Iris pigment epithelial cell (primary cell): Measurements from ENCODE around the gene HOXA9.

Experiments used
- DNase-seq: peaks from one replicate; pipeline ENCODE4 v3.0.0-alpha.2; 2011; ENCODE audit warnings: low read depth

Gene HOXA9

GRCh38 chr7:27176524-27176845, 11.1 kb upstream of the HOXA9 start:
- DNase-seq = no peak

DNA sequence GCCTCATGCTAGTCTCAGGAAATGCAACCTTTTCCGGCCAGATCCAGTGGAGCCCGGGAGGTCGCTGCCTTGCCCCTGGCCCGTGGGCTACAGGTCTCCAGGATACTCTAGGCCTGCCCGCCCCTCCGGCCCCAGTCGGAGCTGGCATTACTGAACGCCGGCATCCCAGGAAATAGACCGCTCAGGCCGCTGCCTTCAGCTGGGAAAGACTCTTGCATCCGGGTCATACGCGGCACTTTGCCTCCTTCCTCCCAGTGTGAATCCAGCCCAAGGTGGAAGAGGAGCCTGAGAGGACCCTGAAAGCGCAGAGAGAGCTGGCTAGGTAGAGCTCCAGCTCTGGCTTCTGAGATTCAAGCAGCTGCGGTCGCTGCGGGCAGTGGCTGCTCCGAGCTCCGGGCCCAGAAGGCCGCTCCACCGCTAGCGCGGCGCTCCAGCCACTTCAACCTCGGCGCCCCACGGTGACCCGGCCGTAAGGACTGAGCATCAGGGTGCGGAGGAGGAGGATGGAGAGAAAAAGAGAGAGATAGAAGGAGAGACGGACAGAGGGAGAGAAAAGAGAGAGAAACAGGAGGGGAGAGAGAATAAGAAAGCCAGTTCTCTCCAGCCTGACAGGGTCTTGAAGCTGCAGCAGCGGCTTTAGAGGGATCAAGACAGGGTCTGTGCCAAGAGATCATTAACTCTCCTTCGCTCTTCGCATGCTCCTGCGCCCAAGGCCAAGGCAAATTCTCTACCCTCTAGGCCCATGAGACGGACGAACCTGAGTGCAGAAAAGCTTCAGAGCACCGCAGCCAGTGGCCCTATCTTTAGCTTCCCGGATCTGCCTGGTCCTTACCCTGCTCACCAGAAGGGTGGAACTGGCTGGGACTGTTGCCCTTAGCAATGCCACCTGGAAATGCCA, 10.5 kb upstream of the HOXA9 start:
- no peak for DNase-seq

DNA sequence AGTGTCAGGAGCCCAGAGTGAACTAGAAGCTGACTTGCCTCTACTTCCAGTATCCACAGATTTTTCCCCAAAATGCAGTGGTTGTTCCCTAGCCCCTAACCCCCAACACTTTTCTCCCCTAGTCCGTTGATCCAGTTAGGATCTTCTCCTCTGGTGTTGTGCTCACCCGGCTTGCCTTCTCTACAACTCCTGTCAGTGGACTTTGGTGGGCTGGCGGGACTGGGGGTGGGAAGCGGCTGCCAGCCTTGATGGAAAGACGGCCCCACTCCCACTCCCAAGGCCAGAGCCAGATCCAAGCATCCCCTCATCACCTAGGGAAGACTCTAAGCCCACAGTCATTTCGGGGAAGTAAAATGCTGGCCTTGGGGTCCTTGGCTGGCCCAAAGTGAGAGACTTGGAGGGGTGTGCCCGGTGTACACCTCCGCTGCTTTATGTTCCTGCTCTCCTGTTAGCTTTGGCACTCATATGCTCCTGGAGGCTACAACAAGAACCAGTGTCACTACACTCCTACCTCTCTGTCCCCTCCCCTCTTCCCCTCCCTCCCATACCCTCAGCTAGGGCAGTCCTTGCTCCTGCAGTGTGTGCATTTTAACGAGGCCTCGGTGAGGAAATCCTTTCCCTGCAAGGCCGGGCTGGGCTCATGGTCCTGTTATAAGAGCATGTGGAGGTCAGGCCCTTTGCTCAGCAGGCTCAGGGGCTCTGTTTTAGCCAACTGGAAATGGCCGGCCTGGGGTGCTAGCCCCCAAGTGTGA, 9.7 kb upstream of the HOXA9 start:
- DNase-seq = no peak

DNA sequence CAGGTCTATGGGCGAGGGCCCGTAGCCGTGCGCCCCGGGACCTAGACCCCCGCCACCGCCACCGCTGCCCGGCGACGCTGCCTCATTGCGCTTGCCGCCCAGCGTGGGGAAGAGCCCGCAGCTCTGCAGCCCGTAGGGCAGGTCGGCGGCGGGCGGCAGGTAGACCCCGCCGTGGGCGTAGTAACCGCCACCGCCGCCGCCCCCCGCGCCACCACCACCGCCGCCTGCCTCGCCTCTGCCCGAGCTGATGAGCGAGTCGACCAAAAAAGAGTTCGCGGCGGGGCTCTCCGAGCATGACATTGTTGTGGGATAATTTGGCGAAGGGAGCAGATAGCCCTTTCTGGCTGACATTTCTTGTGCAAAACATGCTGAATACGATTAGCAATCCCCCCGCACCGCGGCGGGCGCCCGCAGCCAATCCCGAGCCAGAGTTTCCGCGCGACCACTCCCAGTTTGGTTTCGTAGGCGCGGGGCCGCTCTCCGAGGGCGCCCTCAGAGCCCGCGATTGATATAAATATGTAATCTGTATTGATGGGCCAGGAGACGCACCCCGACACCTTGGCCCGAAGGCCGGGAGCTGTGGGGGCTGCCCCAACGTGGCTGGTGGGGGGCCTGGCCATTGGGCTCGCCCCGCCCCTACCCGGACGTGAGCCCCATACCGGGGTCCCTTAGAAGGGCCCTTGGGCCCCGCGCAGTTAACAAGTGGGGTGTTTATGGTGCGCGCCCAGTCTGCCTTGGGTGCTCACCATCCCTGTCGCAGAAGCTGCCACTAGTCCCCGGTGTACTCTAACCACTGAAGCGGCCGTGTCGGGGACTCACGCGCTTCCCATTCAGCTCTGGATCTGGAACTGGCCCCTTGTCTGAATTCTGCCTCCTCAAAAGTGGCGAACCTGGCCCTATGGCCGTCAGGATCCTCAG, 8.9 kb upstream of the HOXA9 start, which contains the start of gene HOXA10:
Gene HOXA10 (minus strand): TSS at position 365 of the 918 bp plus-strand sequence. CDS start 14 bp downstream, at position 351.
- no peak for DNase-seq

- no peak for DNase-seq
These were observed 8.2 kb upstream of the HOXA9 start for GRCh38 chr7:27173511-27173955.

- no peak for DNase-seq
These were observed 7.6 kb upstream of the HOXA9 start for GRCh38 chr7:27172823-27173510.

- no peak for DNase-seq
These were observed 7.0 kb upstream of the HOXA9 start for GRCh38 chr7:27172315-27172774.

GRCh38 chr7:27171637-27172314, 6.4 kb upstream of the HOXA9 start:
- DNase-seq = no peak

- DNase-seq = no peak
These were observed 5.9 kb upstream of the HOXA9 start for GRCh38 chr7:27171325-27171636.

DNA sequence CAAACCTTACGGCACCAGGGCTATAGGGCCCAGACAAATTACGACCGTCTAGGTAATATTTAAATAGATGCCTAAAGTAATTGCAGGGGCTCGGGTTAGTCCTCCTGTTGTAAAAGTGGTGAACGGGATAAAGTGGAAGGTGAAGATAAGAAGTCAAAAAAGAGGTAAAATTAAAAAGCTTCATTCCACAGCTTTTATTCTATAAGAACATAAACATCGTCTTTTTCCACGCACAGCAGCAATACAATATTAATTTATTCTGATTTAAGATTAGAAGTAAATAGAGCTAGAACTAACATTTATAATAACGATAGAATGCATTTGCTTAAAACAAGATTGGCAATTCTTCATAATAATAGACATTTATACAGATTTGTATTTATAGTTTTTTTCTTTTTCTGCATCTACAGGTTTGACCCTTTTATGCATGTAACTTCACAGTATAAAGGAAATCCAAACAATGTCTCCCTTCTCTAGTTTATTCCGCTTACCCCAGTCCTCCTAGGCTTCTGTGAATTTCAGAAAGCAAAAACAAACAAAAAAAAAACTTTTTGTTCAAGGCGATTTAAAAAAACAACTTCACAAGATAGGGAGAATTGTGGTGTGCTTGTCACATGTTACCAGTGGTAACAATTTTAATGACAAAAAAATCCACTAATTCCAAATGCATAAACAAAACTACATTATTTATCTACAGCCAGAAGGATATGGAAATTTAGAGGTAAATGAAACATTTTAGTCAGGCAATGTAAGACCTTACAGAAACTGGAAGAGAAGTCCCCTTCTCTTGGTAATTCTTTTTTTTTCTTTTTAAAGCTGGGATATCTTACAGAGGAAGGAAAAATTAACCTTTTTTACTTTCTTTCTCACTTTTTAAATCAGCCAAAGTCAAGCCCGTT, 5.3 kb upstream of the HOXA9 start:
- DNase-seq = no peak

DNA sequence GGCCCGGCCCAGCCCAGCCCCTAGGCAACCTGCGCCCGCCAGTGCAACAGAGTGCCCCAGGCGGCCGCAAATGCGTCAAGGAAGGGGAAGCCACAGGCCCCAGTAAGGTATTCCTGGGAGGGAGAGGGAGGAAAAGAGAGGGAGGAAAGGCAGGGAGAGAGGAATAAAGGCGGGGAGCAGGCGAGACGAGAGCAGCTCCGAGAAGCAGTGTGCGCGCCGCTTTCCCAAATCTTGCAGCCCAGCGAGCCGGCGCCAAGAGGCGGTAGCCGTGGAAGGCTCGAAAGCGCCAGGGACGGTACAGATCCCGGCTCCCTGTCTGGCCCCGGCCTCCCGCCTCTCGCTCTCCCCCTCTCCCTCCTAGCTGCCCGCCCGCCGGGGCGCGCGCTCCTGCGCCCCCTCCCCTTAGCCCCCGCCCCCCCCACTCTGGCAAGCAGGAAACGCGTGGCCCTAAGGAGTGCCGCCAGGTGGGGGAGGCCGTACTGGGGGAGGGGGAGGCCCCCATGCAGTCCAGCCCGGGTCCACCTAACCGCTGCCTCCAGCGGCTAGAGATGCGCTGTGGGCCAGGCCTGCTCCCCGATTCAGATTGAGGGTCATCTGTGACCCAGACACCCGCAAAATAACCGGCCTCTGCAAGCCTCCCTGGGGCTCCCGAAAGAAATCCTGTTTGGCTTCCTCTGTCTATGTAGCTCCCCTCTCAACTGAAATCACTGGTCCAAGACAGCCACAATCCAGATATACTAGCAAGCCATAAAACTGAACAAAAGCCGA, 4.5 kb upstream of the HOXA9 start:
- no peak for DNase-seq

GRCh38 chr7:27168265-27168947, 3.1 kb upstream of the HOXA9 start:
- no peak for DNase-seq

DNA sequence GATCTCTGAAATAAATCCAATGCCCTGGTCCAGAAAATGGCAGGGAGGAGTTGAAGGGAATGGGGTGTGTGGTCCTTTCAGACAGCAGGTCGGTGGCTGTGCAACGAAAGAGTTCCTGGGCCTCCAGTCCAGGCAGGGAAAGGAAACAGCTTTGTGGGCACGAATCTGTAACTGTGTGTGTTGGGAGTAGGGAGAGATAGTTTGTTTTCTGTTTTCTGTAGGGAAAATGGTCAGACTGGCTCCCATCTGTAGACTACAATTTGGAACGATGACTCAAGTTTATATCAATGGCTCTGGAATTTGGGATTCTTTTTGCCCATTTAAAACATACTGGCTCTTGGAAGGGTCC, 2.6 kb upstream of the HOXA9 start:
- no peak for DNase-seq

GRCh38 chr7:27166531-27167505, 1.5 kb upstream of the HOXA9 start:
- DNase-seq = no peak

- DNase-seq = no peak
These were observed 726 bp upstream of the HOXA9 start for GRCh38 chr7:27165996-27166530.

- no peak for DNase-seq
These were observed 809 bp downstream of the HOXA9 start for GRCh38 chr7:27164367-27165088.

- no peak for DNase-seq
These were observed 1.3 kb downstream of the HOXA9 start for GRCh38 chr7:27164045-27164366.
